D721Med (cell line): ENCODE measurements around the gene MINDY2.
"Not testable (repeated sequence)": the region's sequence is repeated elsewhere in the genome, so short reads cannot be mapped to it uniquely, and the experiment has no call there.

Experiments used
- DNase-seq: peaks from one replicate; pipeline ENCODE4 v3.0.0; 2011; ENCODE audit warnings: low spot score; ENCODE audit not compliant: insufficient read length
- FAIRE-seq: peaks from 2 replicates; lab custom pipeline; 2011; peaks lifted over from hg19 to GRCh38; lab: Jason Lieb, UNC
- TF ChIP-seq, protein P1 (sequence below): IDR thresholded peaks from 2 replicates; pipeline ENCODE4 v1.5.1; 2012; ENCODE audit warnings: mild to moderate bottlenecking, control low read depth; ENCODE audit not compliant: insufficient read depth; ENCODE audit errors: missing control alignments

MINDY2 gene

GRCh38 chr15:58856086-58856485 lies 85.0 kb downstream of the MINDY2 start:
- DNase-seq (no peak), FAIRE-seq (no peak)
- TF ChIP-seq, protein P1, sequence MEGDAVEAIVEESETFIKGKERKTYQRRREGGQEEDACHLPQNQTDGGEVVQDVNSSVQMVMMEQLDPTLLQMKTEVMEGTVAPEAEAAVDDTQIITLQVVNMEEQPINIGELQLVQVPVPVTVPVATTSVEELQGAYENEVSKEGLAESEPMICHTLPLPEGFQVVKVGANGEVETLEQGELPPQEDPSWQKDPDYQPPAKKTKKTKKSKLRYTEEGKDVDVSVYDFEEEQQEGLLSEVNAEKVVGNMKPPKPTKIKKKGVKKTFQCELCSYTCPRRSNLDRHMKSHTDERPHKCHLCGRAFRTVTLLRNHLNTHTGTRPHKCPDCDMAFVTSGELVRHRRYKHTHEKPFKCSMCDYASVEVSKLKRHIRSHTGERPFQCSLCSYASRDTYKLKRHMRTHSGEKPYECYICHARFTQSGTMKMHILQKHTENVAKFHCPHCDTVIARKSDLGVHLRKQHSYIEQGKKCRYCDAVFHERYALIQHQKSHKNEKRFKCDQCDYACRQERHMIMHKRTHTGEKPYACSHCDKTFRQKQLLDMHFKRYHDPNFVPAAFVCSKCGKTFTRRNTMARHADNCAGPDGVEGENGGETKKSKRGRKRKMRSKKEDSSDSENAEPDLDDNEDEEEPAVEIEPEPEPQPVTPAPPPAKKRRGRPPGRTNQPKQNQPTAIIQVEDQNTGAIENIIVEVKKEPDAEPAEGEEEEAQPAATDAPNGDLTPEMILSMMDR = no peak

DNA sequence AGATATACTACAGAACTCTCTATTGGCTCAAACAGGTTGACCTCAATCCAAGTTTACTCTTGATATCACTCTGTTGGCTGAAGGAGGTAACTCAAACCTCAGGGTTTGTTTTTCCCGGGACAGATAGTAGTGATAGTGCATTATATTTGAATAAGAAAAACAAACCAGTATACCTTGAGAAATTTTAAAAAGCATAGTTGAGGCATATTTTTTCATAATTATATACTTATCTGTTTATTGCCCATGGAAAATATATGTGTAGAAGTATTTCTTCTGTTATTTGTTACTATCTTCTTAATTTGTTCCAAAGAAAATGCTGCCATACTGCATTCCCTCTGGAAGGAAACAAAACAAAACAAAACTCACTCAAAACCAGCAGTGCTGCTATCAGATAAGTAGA lies 85.5 kb downstream of the MINDY2 start:
- FAIRE-seq, DNase-seq: not testable (repeated sequence)

DNA sequence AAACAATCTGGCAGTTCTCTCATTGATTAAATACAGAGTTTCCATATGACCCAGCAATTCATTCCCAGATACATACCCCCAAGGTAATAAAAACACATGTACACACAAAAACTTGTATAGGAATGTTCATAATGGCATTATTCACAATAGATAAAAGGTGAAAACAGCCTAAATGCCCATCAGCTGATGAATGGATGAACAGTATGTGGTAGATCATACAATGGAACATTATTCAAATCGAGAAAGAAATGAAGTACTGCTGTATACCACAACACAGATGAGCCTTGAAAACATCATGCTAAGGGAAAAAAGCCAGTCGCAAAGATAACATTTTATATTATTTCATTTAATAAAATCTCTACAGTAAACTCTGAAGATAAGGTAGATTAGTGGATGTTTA lies 91.2 kb downstream of the MINDY2 start:
- TF ChIP-seq, protein P1 = no peak
- DNase-seq (no peak), FAIRE-seq (no peak)

DNA sequence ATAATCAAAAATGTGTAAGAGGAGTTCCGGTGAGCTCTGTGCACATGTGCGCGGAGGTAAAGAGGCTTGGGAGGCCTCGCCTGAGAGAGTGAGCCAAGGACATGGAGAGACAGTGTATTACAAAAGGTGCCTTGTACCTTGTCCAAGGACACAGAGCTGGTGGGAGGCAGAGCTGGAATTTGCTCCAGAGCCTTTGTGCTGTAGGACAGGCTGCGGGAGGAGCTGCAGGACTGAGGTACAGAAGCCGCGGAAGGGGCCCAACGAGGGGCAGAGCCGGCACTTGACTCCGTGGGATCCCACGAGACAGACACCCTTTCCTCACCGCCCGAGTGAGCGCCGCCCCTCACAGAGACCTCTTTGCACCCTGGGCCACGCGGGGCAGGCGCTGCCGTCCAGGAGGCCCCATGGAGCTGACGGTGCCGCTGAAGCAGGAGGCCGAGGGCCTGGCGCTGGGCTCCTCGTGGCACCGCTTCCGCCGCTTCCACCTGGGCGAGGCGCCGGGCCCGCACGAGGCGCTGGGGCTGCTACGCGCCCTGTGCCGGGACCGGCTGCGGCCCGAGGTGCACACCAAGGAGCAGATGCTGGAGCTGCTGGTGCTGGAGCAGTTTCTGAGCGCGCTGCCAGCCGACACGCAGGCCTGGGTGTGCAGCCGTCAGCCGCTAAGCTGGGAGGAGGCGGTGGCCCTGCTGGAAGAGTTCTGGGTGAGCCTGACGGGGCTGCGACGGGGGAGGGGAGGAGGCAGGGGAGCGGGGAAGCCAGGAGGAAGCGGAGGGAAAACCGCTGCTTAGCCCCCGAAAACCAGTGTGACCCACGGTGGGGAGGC lies 93.7 kb downstream of the MINDY2 start:
- TF ChIP-seq, protein P1 = no peak
- FAIRE-seq (no peak), DNase-seq (no peak)

- TF ChIP-seq, protein P1 = no peak
- FAIRE-seq (no peak), DNase-seq (no peak)
Observed at GRCh38 chr15:58865425-58865880, 94.4 kb downstream of the MINDY2 start.

DNA sequence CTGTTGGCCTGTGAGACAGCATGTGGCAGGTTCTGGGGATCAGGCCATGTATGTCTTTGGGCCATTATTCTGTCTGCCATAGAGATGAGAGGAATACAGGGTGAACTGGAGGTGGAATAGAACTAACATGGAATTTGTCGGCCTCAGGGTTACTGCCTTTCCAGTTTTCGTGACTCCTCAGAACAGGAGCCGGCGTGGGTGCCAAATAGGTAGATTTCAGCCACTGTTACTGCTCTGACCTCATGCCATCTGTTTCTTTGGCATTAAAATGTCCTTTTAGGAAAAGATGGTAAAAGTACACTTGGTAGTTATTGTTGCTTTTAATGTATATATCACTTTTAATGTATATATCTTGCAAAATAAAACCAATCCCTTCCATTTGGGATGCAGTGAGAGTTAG lies 96.8 kb downstream of the MINDY2 start:
- DNase-seq (no peak), FAIRE-seq (no peak)
- TF ChIP-seq, protein P1 = no peak

DNA sequence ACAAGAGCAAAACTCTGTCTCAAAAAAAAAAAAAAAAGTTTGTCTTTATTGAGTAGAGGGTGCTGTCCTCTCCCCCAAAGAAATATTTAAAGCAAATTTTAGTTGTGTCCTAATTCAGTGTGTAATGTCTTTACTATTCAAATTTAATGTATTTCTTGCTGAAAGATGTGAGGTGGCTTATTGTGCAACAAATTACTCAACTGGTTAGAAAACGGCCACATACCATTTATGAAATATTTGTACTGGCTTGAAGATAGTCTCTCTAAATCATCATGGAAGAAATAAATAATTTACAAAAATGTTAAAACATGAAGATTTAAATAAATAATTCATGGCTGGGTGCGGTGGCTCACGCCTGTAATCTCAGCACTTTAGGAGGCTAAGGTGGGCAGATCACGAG lies 99.3 kb downstream of the MINDY2 start:
- FAIRE-seq = no peak
- TF ChIP-seq, protein P1 = no peak
- DNase-seq = no peak

- FAIRE-seq (no peak), DNase-seq (no peak)
- TF ChIP-seq, protein P1 = no peak
Observed at GRCh38 chr15:58873267-58873666, 102.2 kb downstream of the MINDY2 start.
